OCI-LY1 (cell line): Measurements from ENCODE around the gene HELT.

ENCODE experiments used
- EZH2 ChIP-seq: fragments of 200-600 bp; sonication (generic), shearing (Covaris generic); IDR thresholded peaks from 2 replicates; pipeline ENCODE4 v1.8.0; 2017; ENCODE audit warnings: borderline replicate concordance, mixed run types, mild to moderate bottlenecking, antibody characterized with exemption, low read length, moderate library complexity, mixed read lengths
- TF ChIP-seq, protein P1 (sequence below): fragments of 200-600 bp; sonication (generic), shearing (Covaris generic); IDR thresholded peaks from 2 replicates; pipeline ENCODE4 v1.5.1; 2017; ENCODE audit warnings: mild to moderate bottlenecking, antibody characterized with exemption, low read length, moderate library complexity, mixed read lengths

DNA sequence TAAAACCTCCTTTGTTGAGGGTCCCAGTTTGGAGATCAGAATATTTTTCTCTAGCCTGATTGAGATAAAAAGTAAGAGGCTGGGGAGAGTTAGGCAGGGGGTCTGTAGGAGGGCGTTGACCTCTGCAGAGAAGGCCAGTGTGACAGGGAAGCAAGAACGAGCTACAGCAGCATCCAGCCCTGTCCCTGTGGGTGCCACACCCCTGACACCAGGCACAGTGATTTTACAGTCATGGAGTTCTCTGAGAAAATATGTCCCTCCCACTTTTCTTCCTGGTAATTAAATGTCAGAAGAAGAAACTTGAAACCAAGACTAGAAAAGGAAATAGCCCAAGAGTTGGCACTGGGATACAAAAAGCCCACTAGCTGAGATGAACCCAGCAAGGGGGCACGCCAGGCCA, 25.0 kb upstream of the HELT start:
- TF ChIP-seq, protein P1, sequence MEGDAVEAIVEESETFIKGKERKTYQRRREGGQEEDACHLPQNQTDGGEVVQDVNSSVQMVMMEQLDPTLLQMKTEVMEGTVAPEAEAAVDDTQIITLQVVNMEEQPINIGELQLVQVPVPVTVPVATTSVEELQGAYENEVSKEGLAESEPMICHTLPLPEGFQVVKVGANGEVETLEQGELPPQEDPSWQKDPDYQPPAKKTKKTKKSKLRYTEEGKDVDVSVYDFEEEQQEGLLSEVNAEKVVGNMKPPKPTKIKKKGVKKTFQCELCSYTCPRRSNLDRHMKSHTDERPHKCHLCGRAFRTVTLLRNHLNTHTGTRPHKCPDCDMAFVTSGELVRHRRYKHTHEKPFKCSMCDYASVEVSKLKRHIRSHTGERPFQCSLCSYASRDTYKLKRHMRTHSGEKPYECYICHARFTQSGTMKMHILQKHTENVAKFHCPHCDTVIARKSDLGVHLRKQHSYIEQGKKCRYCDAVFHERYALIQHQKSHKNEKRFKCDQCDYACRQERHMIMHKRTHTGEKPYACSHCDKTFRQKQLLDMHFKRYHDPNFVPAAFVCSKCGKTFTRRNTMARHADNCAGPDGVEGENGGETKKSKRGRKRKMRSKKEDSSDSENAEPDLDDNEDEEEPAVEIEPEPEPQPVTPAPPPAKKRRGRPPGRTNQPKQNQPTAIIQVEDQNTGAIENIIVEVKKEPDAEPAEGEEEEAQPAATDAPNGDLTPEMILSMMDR, result no peak
- no peak for TF ChIP-seq EZH2
